K562 (cell line): ENCODE results near the gene PRM2. TPM values are rescaled to one million over a fixed set of nuclear protein-coding genes. Genes with fewer than 3 reads are reported as not detected.
A peak's percentile ranks its signal among the peaks of the same experiment; 100 is the strongest.

ENCODE experiments used
- BRCA1 ChIP-seq, 2 experiments: fragments of 450-650 bp in 1 of 2; sonication (generic) in 1 of 2; formaldehyde crosslinking in 1 of 2; IDR thresholded peaks; 2 replicates each; pipeline versions ENCODE4 v1.5.0 to v1.6.1; 2017 to 2020; ENCODE audit warnings: mild to moderate bottlenecking in 1 of 2, missing genetic modification reagents in 1 of 2
- CEBPZ ChIP-seq: fragments of 150-350 bp; IDR thresholded peaks from 2 replicates; pipeline ENCODE4 v1.6.1; 2014; ENCODE audit warnings: low read depth, mild to moderate bottlenecking, low read length, borderline replicate concordance
- ETS2 ChIP-seq: IDR thresholded peaks from 2 replicates; pipeline ENCODE4 v1.6.1; 2016; ENCODE audit warnings: borderline replicate concordance, missing genetic modification characterization, mild to moderate bottlenecking, moderate library complexity, missing compliant biosample characterization; ENCODE audit not compliant: poor library complexity, severe bottlenecking
- FOXJ3 ChIP-seq: sonication (generic); formaldehyde crosslinking; IDR thresholded peaks from 2 replicates; pipeline ENCODE4 v1.4.0; 2020; ENCODE audit warnings: mild to moderate bottlenecking, missing genetic modification reagents
- FOXK2 ChIP-seq, 2 experiments: fragments of 450-650 bp; IDR thresholded peaks in 1 of 2; conservative IDR thresholded peaks in 1 of 2; 2 replicates each; pipeline ENCODE4 v1.6.1; 2016; ENCODE audit warnings: low read depth in 2 of 2, mild to moderate bottlenecking in 1 of 2
- MAFF ChIP-seq: IDR thresholded peaks from 2 replicates; pipeline ENCODE4 v1.6.1; 2012; ENCODE audit warnings: low read length, improper control_type of control experiment
- RNF2 ChIP-seq: sonication (generic); IDR thresholded peaks from 2 replicates; pipeline ENCODE4 v1.6.1; 2016
- SAFB ChIP-seq: fragments of 200-400 bp; formaldehyde crosslinking; IDR thresholded peaks from 2 replicates; pipeline ENCODE4 v1.6.1; 2017; ENCODE audit warnings: low read depth, low read length, borderline replicate concordance
- SMAD3 ChIP-seq: fragments of 450-650 bp; formaldehyde crosslinking; conservative IDR thresholded peaks from 2 replicates; pipeline ENCODE4 v1.4.0; 2020; ENCODE audit warnings: mild to moderate bottlenecking
- SPI1 ChIP-seq: IDR thresholded peaks from 2 replicates; pipeline ENCODE4 v1.6.1; 2011; ENCODE audit warnings: low read depth, low read length, control low read depth, borderline replicate concordance
- SRF ChIP-seq, 2 experiments: fragments of 250-450, 450-650 bp in 1 of 2; sonication (Bioruptor Pico) in 1 of 2; sonication (generic) in 1 of 2; formaldehyde crosslinking; IDR thresholded peaks; 2 replicates each; pipeline versions ENCODE4 v1.5.0 to v1.5.1; 2020 to 2022; ENCODE audit warnings: mild to moderate bottlenecking in 1 of 2, missing genetic modification reagents in 1 of 2
- STAT5A ChIP-seq: IDR thresholded peaks from 2 replicates; pipeline ENCODE4 v1.6.1; 2012; ENCODE audit warnings: low read length, inconsistent platforms, borderline replicate concordance
- STAT5B ChIP-seq: fragments of 250-450 bp; sonication (Bioruptor Pico); IDR thresholded peaks from 2 replicates; pipeline ENCODE4 v1.8.0; 2021; ENCODE audit warnings: mild to moderate bottlenecking, inconsistent platforms
- TRIM25 ChIP-seq: fragments of 450-650 bp; IDR thresholded peaks from 2 replicates; pipeline ENCODE4 v1.7.0; 2016; ENCODE audit warnings: borderline replicate concordance
- ZBTB11 ChIP-seq, 3 experiments: fragments of 200-800 bp in 1 of 3; fragments of 250-450 bp in 1 of 3; fragments of 450-650 bp in 1 of 3; sonication (Bioruptor Pico) in 1 of 3; sonication (Bioruptor generic) in 1 of 3; formaldehyde crosslinking in 1 of 3; IDR thresholded peaks; 2 replicates each; pipeline versions ENCODE4 v1.6.1 to v1.8.0; 2016 to 2022; ENCODE audit warnings: mild to moderate bottlenecking in 2 of 3, missing genetic modification characterization in 2 of 3, missing compliant biosample characterization in 1 of 3, moderate library complexity in 1 of 3
- ZBTB7A ChIP-seq: IDR thresholded peaks from 2 replicates; pipeline ENCODE4 v1.6.1; 2011; ENCODE audit warnings: low read depth, mild to moderate bottlenecking, low read length, moderate library complexity, borderline replicate concordance; ENCODE audit not compliant: control insufficient read depth
- ZNF696 ChIP-seq: fragments of 250-450 bp; sonication (Bioruptor Pico); conservative IDR thresholded peaks from 2 replicates; pipeline ENCODE4 v1.4.0; 2020; ENCODE audit warnings: mild to moderate bottlenecking, moderate library complexity
- polyA plus RNA-seq, 8 experiments: library from polyadenylated mRNA; depleted of rRNA in 4 of 8; stranded (reverse) in 5 of 8; unstranded in 3 of 8; fragments of >200 nt; fragmentation: Nextera tagmentation in 2 of 8; fragmentation: Illumina TruSeq in 1 of 8; extraction: Ambion mirVana in 2 of 8; extraction: Trizol in 1 of 8; gene quantifications; 2 replicates each; pipeline versions ENCODE4 v1.2.1 to v1.2.3, GENCODE V29; 2011 to 2014; ENCODE audit warnings: inconsistent platforms in 1 of 8, missing spikeins in 1 of 8
- total RNA-seq, 7 experiments: library from RNA; depleted of rRNA in 6 of 7; stranded (reverse); fragments of >200 nt in 6 of 7; fragmentation: Illumina TruSeq in 2 of 7; extraction: Trizol in 2 of 7; gene quantifications; 2 replicates each; pipeline versions ENCODE4 v1.2.1 to v1.2.3, GENCODE V29; 2011 to 2021; ENCODE audit warnings: low replicate concordance in 1 of 7

PRM2 gene
- total and polyA plus RNA-seq, 9 of the 15 experiments (the other 6 are each of a cell fraction or from before 2014, with no cell fraction given), result not detected

GRCh38 chr16:11232852-11233726 lies 43.2 kb downstream of the PRM2 start (continued):
- TF ChIP-seq CEBPZ (no peak), ZBTB7A (peak; percentile 58; the same call in 1 of the 2 replicates), ZNF696 (no peak), ZBTB11 (CRISPR knock-in tag; IDR thresholded peaks at IDR 0.05) (0 out of 6 replicates have a peak, but pooled peaks of 1 of the 3 experiments have one; percentile 39), MAFF (no peak), SPI1 (peak; percentile 59; the same call in 1 of the 2 replicates), RNF2 (peak; percentile 85; the same call in 1 of the 2 replicates), STAT5B (no peak), FOXK2 (conservative IDR thresholded peaks at IDR 0.05 in 1 of 2, IDR thresholded peaks at IDR 0.05 in 1 of 2; ENCODE audit: low read depth in 2 of 2) (no peak; a peak in 1 of 4 replicates), SMAD3 (CRISPR knock-in tag) (peak; percentile 83), TRIM25 (no peak), BRCA1 (IDR thresholded peaks at IDR 0.05) (no peak), BRCA1 (CRISPR knock-in tag; IDR thresholded peaks at IDR 0.05) (no peak), ETS2 (no peak), FOXJ3 (CRISPR knock-in tag) (no peak), STAT5A (peak; percentile 94), SRF (CRISPR knock-in tag; IDR thresholded peaks at IDR 0.05) (no peak), SAFB (no peak)
